ENCODE results near the gene KRT76.
"Not testable (repeated sequence)": the region's sequence is repeated elsewhere in the genome, so short reads cannot be mapped to it uniquely, and the experiment has no call there.

Gene KRT76

GRCh38 chr12:52760623-52761022 is 16.5 kb downstream of the KRT76 start:
- in situ Hi-C loops (cut with MboI; ENCODE audit: low sequenced_read_pairs) = no loop called here
- Histone ChIP-seq H3K4me3 (no peak overlapping the region), H3K27me3 (ENCODE audit: low read depth) (0 out of 2 replicates have a peak, but pooled peaks cover 3% of the 10 kb centered on the region), H3K9me3 (no peaks in the 10 kb centered on the region), H3K4me1 (no peaks in the 10 kb centered on the region), H3K36me3 (replicated peaks) (no peaks in the 10 kb centered on the region)
- no peak for DNase-seq (ENCODE audit: low spot score in 2 of 2)

- in situ Hi-C loops (cut with MboI; ENCODE audit: low sequenced_read_pairs) = no loop called here
- Histone ChIP-seq H3K4me1 (no peaks in the 10 kb centered on the region), H3K9me3 (no peaks in the 10 kb centered on the region), H3K27me3 (ENCODE audit: low read depth) (no peaks in the 10 kb centered on the region), H3K36me3 (replicated peaks) (no peaks in the 10 kb centered on the region), H3K4me3 (no peak overlapping the region)
- DNase-seq (ENCODE audit: low spot score in 2 of 2) = no peak
Observed at GRCh38 chr12:52759695-52760094, 17.4 kb downstream of the KRT76 start.

GRCh38 chr12:52759218-52759617 is 17.9 kb downstream of the KRT76 start:
- H3K27me3 ChIP-seq (ENCODE audit: low read depth) = no peaks in the 10 kb centered on the region
- H3K4me1 ChIP-seq = no peaks in the 10 kb centered on the region
- H3K36me3 ChIP-seq (replicated peaks) = no peaks in the 10 kb centered on the region
- in situ Hi-C loops (cut with MboI; ENCODE audit: low sequenced_read_pairs) = no loop called here
- H3K9me3 ChIP-seq = no peaks in the 10 kb centered on the region
- DNase-seq (ENCODE audit: low spot score in 2 of 2) = no peak
- H3K4me3 ChIP-seq = no peak overlapping the region

- no peaks in the 10 kb centered on the region for H3K36me3 ChIP-seq (replicated peaks)
- no peak overlapping the region for H3K4me3 ChIP-seq
- no peaks in the 10 kb centered on the region for H3K4me1 ChIP-seq
- H3K27me3 ChIP-seq (ENCODE audit: low read depth) = no peaks in the 10 kb centered on the region
- no peak for DNase-seq (ENCODE audit: low spot score in 2 of 2)
- H3K9me3 ChIP-seq = no peaks in the 10 kb centered on the region
- in situ Hi-C loops (cut with MboI; ENCODE audit: low sequenced_read_pairs) = no loop called here
Observed at GRCh38 chr12:52757449-52758176, 19.5 kb downstream of the KRT76 start.

GRCh38 chr12:52756281-52756960 is 20.7 kb downstream of the KRT76 start:
- no peaks in the 10 kb centered on the region for H3K9me3 ChIP-seq
- no peak overlapping the region for H3K4me3 ChIP-seq
- H3K4me1 ChIP-seq = no peaks in the 10 kb centered on the region
- no peaks in the 10 kb centered on the region for H3K27me3 ChIP-seq (ENCODE audit: low read depth)
- in situ Hi-C loops (cut with MboI; ENCODE audit: low sequenced_read_pairs) = no loop called here
- DNase-seq (ENCODE audit: low spot score in 2 of 2) = no peak
- no peaks in the 10 kb centered on the region for H3K36me3 ChIP-seq (replicated peaks)

- no peak for DNase-seq (ENCODE audit: low spot score in 2 of 2)
- Histone ChIP-seq H3K36me3 (replicated peaks) (no peaks in the 10 kb centered on the region), H3K4me3 (no peak overlapping the region), H3K27me3 (ENCODE audit: low read depth) (no peaks in the 10 kb centered on the region), H3K9me3 (no peaks in the 10 kb centered on the region), H3K4me1 (no peaks in the 10 kb centered on the region)
- in situ Hi-C loops (cut with MboI; ENCODE audit: low sequenced_read_pairs) = no loop called here
Observed at GRCh38 chr12:52755533-52755932, 21.6 kb downstream of the KRT76 start.

GRCh38 chr12:52754135-52754534 is 23.0 kb downstream of the KRT76 start:
- Histone ChIP-seq H3K36me3 (replicated peaks) (no peaks in the 10 kb centered on the region), H3K9me3 (no peaks in the 10 kb centered on the region), H3K4me1 (no peaks in the 10 kb centered on the region), H3K27me3 (ENCODE audit: low read depth) (0 out of 2 replicates have a peak, but pooled peaks cover 3% of the 10 kb centered on the region), H3K4me3 (no peak overlapping the region)
- DNase-seq (ENCODE audit: low spot score in 2 of 2) = no peak
- in situ Hi-C loops (cut with MboI; ENCODE audit: low sequenced_read_pairs) = no loop called here

- H3K4me1 ChIP-seq = no peaks in the 10 kb centered on the region
- H3K4me3 ChIP-seq = no peak overlapping the region
- peaks cover 9% of the 10 kb centered on the region; the same call in 1 of the 2 replicates for H3K27me3 ChIP-seq (ENCODE audit: low read depth)
- no peak for DNase-seq (ENCODE audit: low spot score in 2 of 2)
- H3K9me3 ChIP-seq = no peaks in the 10 kb centered on the region
- no peaks in the 10 kb centered on the region for H3K36me3 ChIP-seq (replicated peaks)
- in situ Hi-C loops (cut with MboI; ENCODE audit: low sequenced_read_pairs) = no loop called here
Observed at GRCh38 chr12:52753283-52753682, 23.9 kb downstream of the KRT76 start.

- no peaks in the 10 kb centered on the region for H3K4me1 ChIP-seq
- H3K4me3 ChIP-seq = no peak overlapping the region
- in situ Hi-C loops (cut with MboI; ENCODE audit: low sequenced_read_pairs) = no loop called here
- H3K9me3 ChIP-seq = no peaks in the 10 kb centered on the region
- no peak for DNase-seq (ENCODE audit: low spot score in 2 of 2)
- H3K27me3 ChIP-seq (ENCODE audit: low read depth) = peaks cover 12% of the 10 kb centered on the region; the same call in 1 of the 2 replicates
- no peaks in the 10 kb centered on the region for H3K36me3 ChIP-seq (replicated peaks)
Observed at GRCh38 chr12:52752516-52752915, 24.6 kb downstream of the KRT76 start.

GRCh38 chr12:52751795-52752194 is 25.4 kb downstream of the KRT76 start:
- Histone ChIP-seq H3K9me3 (no peaks in the 10 kb centered on the region), H3K4me1 (no peaks in the 10 kb centered on the region), H3K4me3 (no peak overlapping the region), H3K36me3 (replicated peaks) (no peaks in the 10 kb centered on the region), H3K27me3 (ENCODE audit: low read depth) (peaks cover 12% of the 10 kb centered on the region; the same call in 1 of the 2 replicates)
- in situ Hi-C loops (cut with MboI; ENCODE audit: low sequenced_read_pairs) = no loop called here
- no peak for DNase-seq (ENCODE audit: low spot score in 2 of 2)

- H3K4me3 ChIP-seq; H3K36me3 ChIP-seq (replicated peaks); H3K9me3 ChIP-seq; DNase-seq (ENCODE audit: low spot score in 2 of 2); H3K4me1 ChIP-seq; in situ Hi-C loops (cut with MboI; ENCODE audit: low sequenced_read_pairs): not testable (repeated sequence)
- peaks cover 12% of the 10 kb centered on the region; the same call in 1 of the 2 replicates for H3K27me3 ChIP-seq (ENCODE audit: low read depth)
Observed at GRCh38 chr12:52750532-52750931, 26.6 kb downstream of the KRT76 start.

- Histone ChIP-seq H3K4me1 (no peaks in the 10 kb centered on the region), H3K27me3 (ENCODE audit: low read depth) (peaks cover 12% of the 10 kb centered on the region; the same call in 1 of the 2 replicates), H3K36me3 (replicated peaks) (no peaks in the 10 kb centered on the region), H3K9me3 (no peaks in the 10 kb centered on the region), H3K4me3 (no peak overlapping the region)
- in situ Hi-C loops (cut with MboI; ENCODE audit: low sequenced_read_pairs) = no loop called here
- DNase-seq (ENCODE audit: low spot score in 2 of 2) = no peak
Observed at GRCh38 chr12:52749827-52750226, 27.3 kb downstream of the KRT76 start.

GRCh38 chr12:52748578-52748977 is 28.6 kb downstream of the KRT76 start:
- peaks cover 12% of the 10 kb centered on the region; the same call in 1 of the 2 replicates for H3K27me3 ChIP-seq (ENCODE audit: low read depth)

GRCh38 chr12:52745554-52745953 is 31.6 kb downstream of the KRT76 start:
- H3K27me3 ChIP-seq (ENCODE audit: low read depth) = peaks cover 12% of the 10 kb centered on the region; the same call in 1 of the 2 replicates
- no peaks in the 10 kb centered on the region for H3K4me1 ChIP-seq
- in situ Hi-C loops (cut with MboI; ENCODE audit: low sequenced_read_pairs) = no loop called here
- H3K36me3 ChIP-seq (replicated peaks) = no peaks in the 10 kb centered on the region
- H3K4me3 ChIP-seq = no peak overlapping the region
- no peak for DNase-seq (ENCODE audit: low spot score in 2 of 2)
- H3K9me3 ChIP-seq = no peaks in the 10 kb centered on the region

More at GRCh38 chr12:52748578-52748977, 28.6 kb downstream of the KRT76 start:
- in situ Hi-C loops (cut with MboI; ENCODE audit: low sequenced_read_pairs) = no loop called here
- H3K4me3 ChIP-seq = no peak overlapping the region
- DNase-seq (ENCODE audit: low spot score in 2 of 2) = no peak
- no peaks in the 10 kb centered on the region for H3K9me3 ChIP-seq
- H3K4me1 ChIP-seq = no peaks in the 10 kb centered on the region
- H3K36me3 ChIP-seq (replicated peaks) = no peaks in the 10 kb centered on the region

All from HAP-1 (cell line).